GM12892 (cell line): ENCODE results near the gene TOM1L2.

Source experiments
- POLR2A ChIP-seq: IDR thresholded peaks from 2 replicates; pipeline ENCODE4 v1.6.1; 2011; ENCODE audit warnings: low read depth, low read length, control low read depth
- POLR2AphosphoS5 ChIP-seq: IDR thresholded peaks from 2 replicates; pipeline ENCODE4 v1.6.1; 2011; ENCODE audit warnings: low read depth, low read length, control low read depth
- TAF1 ChIP-seq: IDR thresholded peaks from 2 replicates; pipeline ENCODE4 v1.6.1; 2011; ENCODE audit warnings: low read depth, mild to moderate bottlenecking, control low read depth, low read length, borderline replicate concordance

DNA sequence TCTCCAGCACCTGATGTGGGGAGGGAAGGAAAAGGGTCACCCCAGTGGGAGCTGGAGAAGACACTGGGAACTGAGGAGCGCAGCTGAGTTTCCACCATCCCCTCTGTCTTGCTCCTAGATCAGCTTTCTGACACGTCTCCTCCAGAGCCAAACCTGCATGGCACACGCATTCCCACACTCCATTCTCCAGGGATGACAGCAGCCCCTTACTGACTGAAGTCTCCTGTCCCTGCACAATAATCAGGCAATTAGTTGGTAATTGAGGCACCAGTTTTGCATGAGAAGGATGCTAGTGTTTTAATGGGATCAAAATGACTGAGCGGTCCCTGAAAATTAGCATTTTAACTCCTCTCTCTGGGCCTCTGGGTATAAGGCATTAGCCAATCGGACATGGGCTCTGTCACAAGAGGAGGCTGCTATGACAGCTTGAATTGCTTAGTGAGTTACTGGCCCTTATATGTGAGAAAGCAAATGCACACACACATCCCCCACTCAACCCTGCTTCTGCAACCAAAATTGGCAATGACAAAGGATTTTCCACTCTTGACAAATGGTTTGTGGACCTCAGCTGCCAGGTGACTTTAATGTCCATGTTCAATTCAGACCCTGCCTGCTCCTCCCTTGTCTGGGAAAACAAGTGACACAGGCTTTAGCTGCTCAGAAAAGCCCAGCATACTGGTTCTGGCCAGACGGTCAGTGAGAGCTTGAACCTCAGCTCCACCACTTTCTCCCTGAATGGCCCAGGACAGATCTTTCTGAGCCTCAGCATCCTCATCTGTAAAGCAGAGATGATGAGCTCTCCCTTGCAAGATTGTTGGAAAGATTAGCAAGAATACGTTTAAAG is 78.2 kb downstream of the TOM1L2 start:
- TF ChIP-seq POLR2A: no peak
- no peak for TF ChIP-seq TAF1
- TF ChIP-seq POLR2AphosphoS5: no peak
